Upper lobe of left lung (tissue), 6 donors: ENCODE results near the gene SOCS1. TPM values are rescaled to one million over a fixed set of nuclear protein-coding genes. Genes with fewer than 3 reads are reported as not detected.
A peak's percentile ranks its signal among the peaks of the same experiment; 100 is the strongest.
"Not testable (repeated sequence)": the region's sequence is repeated elsewhere in the genome, so short reads cannot be mapped to it uniquely, and the experiment has no call there.

Source experiments
- ATAC-seq, 2 donors: fragments of 200-7000 bp; cut with Tn5 transposase; one replicate each; pipeline ENCODE4 v1.9.1; 2022; ENCODE audit warnings: mild to moderate bottlenecking in 2 of 2, moderate library complexity in 2 of 2; ENCODE audit not compliant: low FRiP score in 2 of 2
- DNase-seq, 2 donors: peaks; one replicate each; pipeline ENCODE4 v3.0.0-alpha.2; 2019 to 2020
- H3K27ac ChIP-seq, 4 donors: fragments of 200-600 bp; sonication (generic); one replicate each; pipeline ENCODE4 v1.5.1; 2016 to 2019
- H3K27me3 ChIP-seq, 4 donors: fragments of 200-600 bp; sonication (generic); one replicate each; pipeline ENCODE4 v1.5.1; 2017 to 2019
- H3K36me3 ChIP-seq, 4 donors: fragments of 200-600 bp; sonication (generic); one replicate each; pipeline ENCODE4 v1.5.1; 2016 to 2019
- H3K4me1 ChIP-seq, 4 donors: fragments of 200-600 bp; sonication (generic); one replicate each; pipeline ENCODE4 v1.5.1; 2018 to 2019
- H3K4me3 ChIP-seq, 4 donors: fragments of 200-600 bp; sonication (generic); one replicate each; pipeline ENCODE4 v1.5.1; 2017 to 2019; ENCODE audit warnings: mild to moderate bottlenecking in 2 of 4, moderate library complexity in 1 of 4
- H3K9me3 ChIP-seq, 4 donors: fragments of 200-600 bp; sonication (generic); one replicate each; pipeline ENCODE4 v1.5.1; 2018 to 2019
- EP300 ChIP-seq, 4 donors: sonication (generic); formaldehyde crosslinking; IDR thresholded peaks; one replicate each; pipeline ENCODE4 v1.5.1; 2017; ENCODE audit warnings: antibody characterized with exemption in 4 of 4, control low read depth in 2 of 4
- POLR2A ChIP-seq, 4 donors: fragments of 450-650 bp; IDR thresholded peaks; one replicate each; pipeline ENCODE4 v1.5.1; 2016 to 2017; ENCODE audit warnings: antibody characterized with exemption in 4 of 4, mild to moderate bottlenecking in 2 of 4
- POLR2AphosphoS5 ChIP-seq, 2 donors: sonication (generic); formaldehyde crosslinking; IDR thresholded peaks; one replicate each; pipeline ENCODE4 v1.5.1; 2017; ENCODE audit warnings: antibody characterized with exemption in 2 of 2
- whole genome bisulfite sequencing, 2 donors: methylation state at CpG; one replicate each; pipeline ENCODE4 v1.1.5; 2017 to 2018; 5-methylcytosine and 5-hydroxymethylcytosine counted together
- total RNA-seq, 6 donors: library from RNA; depleted of rRNA in 4 of 6; stranded (reverse); fragments of >200 nt in 4 of 6; gene quantifications; one replicate each; pipeline versions ENCODE4 v1.1.0 to v1.2.1, GENCODE V29; 2016 to 2021
- TF ChIP-seq, protein P1 (sequence below), 6 experiments: fragments of 450-650 bp in 4 of 6; fragments of 200-600 bp in 2 of 6; sonication (generic) in 2 of 6; IDR thresholded peaks; one replicate each; pipeline ENCODE4 v1.5.1; 2016 to 2019; ENCODE audit warnings: antibody characterized with exemption in 6 of 6
- donor health status: DM: no; HTN: no; CAD: no; lungs with moderate emphysema.
- donor health status: DM: no; HTN: yes; CAD: no; lungs with severe emphysema.

The SOCS1 gene
- total RNA-seq, 6 donors from 2014 or later = 9.4 to 36.6 (median 18.5) TPM

GRCh38 chr16:11224894-11225676 is 30.9 kb downstream of the SOCS1 start:
- 63 to 82% methylated on average over 8 to 20 of the region's 21 CpGs for whole genome bisulfite sequencing, 2 donors
- ATAC-seq (peak; percentile 19 to 48), DNase-seq (peak in 1 of 2 donors; percentile 86)
- no peaks in the 10 kb centered on the region for H3K36me3 ChIP-seq
- peaks cover 23 to 30% (median 28%) of the 10 kb centered on the region in 4 donors for H3K4me1 ChIP-seq
- H3K27ac ChIP-seq = peak overlapping the region; percentile 77 to 90 (median 83)
- no peaks in the 10 kb centered on the region for H3K9me3 ChIP-seq
- H3K4me3 ChIP-seq = peak overlapping the region in 1 of 4 donors; percentile 33
- TF ChIP-seq POLR2A (IDR thresholded peaks at IDR 0.05) (peak in 1 of 4 donors; percentile 48), POLR2AphosphoS5 (IDR thresholded peaks at IDR 0.05) (peak in 1 of 2 donors; percentile 6), EP300 (IDR thresholded peaks at IDR 0.05) (no peak)
- TF ChIP-seq, protein P1, sequence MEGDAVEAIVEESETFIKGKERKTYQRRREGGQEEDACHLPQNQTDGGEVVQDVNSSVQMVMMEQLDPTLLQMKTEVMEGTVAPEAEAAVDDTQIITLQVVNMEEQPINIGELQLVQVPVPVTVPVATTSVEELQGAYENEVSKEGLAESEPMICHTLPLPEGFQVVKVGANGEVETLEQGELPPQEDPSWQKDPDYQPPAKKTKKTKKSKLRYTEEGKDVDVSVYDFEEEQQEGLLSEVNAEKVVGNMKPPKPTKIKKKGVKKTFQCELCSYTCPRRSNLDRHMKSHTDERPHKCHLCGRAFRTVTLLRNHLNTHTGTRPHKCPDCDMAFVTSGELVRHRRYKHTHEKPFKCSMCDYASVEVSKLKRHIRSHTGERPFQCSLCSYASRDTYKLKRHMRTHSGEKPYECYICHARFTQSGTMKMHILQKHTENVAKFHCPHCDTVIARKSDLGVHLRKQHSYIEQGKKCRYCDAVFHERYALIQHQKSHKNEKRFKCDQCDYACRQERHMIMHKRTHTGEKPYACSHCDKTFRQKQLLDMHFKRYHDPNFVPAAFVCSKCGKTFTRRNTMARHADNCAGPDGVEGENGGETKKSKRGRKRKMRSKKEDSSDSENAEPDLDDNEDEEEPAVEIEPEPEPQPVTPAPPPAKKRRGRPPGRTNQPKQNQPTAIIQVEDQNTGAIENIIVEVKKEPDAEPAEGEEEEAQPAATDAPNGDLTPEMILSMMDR (IDR thresholded peaks at IDR 0.05) = no peak
- H3K27me3 ChIP-seq = no peaks in the 10 kb centered on the region

- H3K27ac ChIP-seq = peak overlapping the region; percentile 77 to 90 (median 83)
- peak; percentile 89 to 91 for ATAC-seq
- H3K4me3 ChIP-seq = no peak overlapping the region
- H3K9me3 ChIP-seq = no peaks in the 10 kb centered on the region
- TF ChIP-seq POLR2A (IDR thresholded peaks at IDR 0.05) (peak in 1 of 4 donors; percentile 62), POLR2AphosphoS5 (IDR thresholded peaks at IDR 0.05) (peak; percentile 96 to 98), EP300 (IDR thresholded peaks at IDR 0.05) (peak; percentile 95 to 100 (median 100))
- TF ChIP-seq, protein P1 (IDR thresholded peaks at IDR 0.05) = peak in 1 of 6 experiments; percentile 11
- H3K27me3 ChIP-seq = no peaks in the 10 kb centered on the region
- peak; percentile 90 to 94 for DNase-seq
- H3K4me1 ChIP-seq = peaks cover 23 to 30% (median 28%) of the 10 kb centered on the region in 4 donors
- WGBS, 2 donors = 41 to 45% methylated on average over 15 to 24 of the region's 24 CpGs
- H3K36me3 ChIP-seq = no peaks in the 10 kb centered on the region
Observed at GRCh38 chr16:11224096-11224893, 31.7 kb downstream of the SOCS1 start.

DNA sequence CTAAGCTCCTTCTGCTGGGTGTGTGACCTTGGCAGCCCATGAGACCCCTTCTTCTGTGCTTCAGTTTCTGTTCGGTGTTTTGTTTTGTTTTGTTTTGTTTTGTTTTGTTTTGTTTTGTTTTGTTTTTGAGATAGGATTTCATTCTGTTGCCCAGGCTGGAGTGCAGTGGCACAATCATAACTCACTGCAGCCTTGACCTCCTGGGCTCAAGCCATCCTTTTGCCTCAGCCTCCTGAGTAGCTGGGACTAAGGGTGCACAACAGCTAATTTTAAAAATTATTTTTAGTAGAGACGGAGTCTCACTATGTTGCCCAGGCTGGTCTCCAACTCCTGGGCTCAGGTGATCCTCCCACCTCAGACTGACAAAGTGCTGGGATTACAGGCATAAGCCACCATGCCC is 35.5 kb downstream of the SOCS1 start:
- WGBS, 2 donors = 70 to 71% methylated on average over 2 of the region's 2 CpGs
- ATAC-seq = not testable (repeated sequence)

GRCh38 chr16:11219178-11219577 is 36.8 kb downstream of the SOCS1 start:
- Histone ChIP-seq H3K36me3 (no peaks in the 10 kb centered on the region), H3K9me3 (peaks cover 4 to 20% (median 12%) of the 10 kb centered on the region in 4 donors), H3K4me1 (peaks cover 6 to 16% (median 12%) of the 10 kb centered on the region in 4 donors), H3K27me3 (no peaks in the 10 kb centered on the region), H3K4me3 (no peak overlapping the region), H3K27ac (peak overlapping the region in 1 of 4 donors; percentile 21)
- TF ChIP-seq POLR2AphosphoS5 (IDR thresholded peaks at IDR 0.05) (no peak), POLR2A (IDR thresholded peaks at IDR 0.05) (no peak), EP300 (IDR thresholded peaks at IDR 0.05) (no peak)
- TF ChIP-seq, protein P1 (IDR thresholded peaks at IDR 0.05) = no peak
- ATAC-seq (peak in 1 of 2 donors; percentile 59), DNase-seq (no peak)
- 77 to 78% methylated on average over 4 of the region's 4 CpGs for WGBS, 2 donors

More for the DNA sequence above, 35.5 kb downstream of the SOCS1 start:
- H3K27ac ChIP-seq, H3K27me3 ChIP-seq, DNase-seq, H3K36me3 ChIP-seq, H3K4me3 ChIP-seq: not testable (repeated sequence)
- Histone ChIP-seq H3K9me3 (peaks cover 4 to 20% (median 12%) of the 10 kb centered on the region in 4 donors), H3K4me1 (peaks cover 17 to 30% (median 26%) of the 10 kb centered on the region in 4 donors)

DNA sequence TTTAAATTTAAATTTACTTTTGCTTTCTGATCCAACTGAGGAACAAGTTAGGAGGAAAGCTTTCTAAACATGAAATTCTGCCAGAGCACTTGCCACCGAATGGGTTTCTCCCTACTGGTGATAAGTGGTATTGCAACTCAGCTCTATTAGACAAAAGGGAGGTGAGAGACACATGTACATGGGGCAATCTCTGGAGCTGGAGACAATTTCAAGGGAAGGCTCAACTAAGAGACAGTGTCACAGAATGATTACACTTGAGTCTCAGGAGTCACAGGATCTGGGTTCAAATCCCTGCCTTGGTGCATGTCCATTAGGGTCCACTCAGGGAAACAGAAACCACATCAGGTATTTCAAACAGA is 37.4 kb downstream of the SOCS1 start:
- WGBS, 2 donors = 83 to 93% methylated on average over 1 of the region's 1 CpG

More for the DNA sequence above, 37.4 kb downstream of the SOCS1 start:
- H3K36me3 ChIP-seq = no peaks in the 10 kb centered on the region
- no peak overlapping the region for H3K4me3 ChIP-seq
- ATAC-seq (no peak), DNase-seq (no peak)
- H3K27ac ChIP-seq = peak overlapping the region in 1 of 4 donors; percentile 21
- no peaks in the 10 kb centered on the region for H3K27me3 ChIP-seq
- H3K4me1 ChIP-seq = peaks cover under 1 to 10% (median 7%) of the 10 kb centered on the region in 4 donors
- TF ChIP-seq, protein P1 (IDR thresholded peaks at IDR 0.05) = peak in 4 of 6 experiments; percentile 12 to 55 (median 44)
- TF ChIP-seq POLR2A (IDR thresholded peaks at IDR 0.05) = no peak
- peaks cover 4 to 20% (median 12%) of the 10 kb centered on the region in 4 donors for H3K9me3 ChIP-seq
